Glutamatergic neuron (in vitro differentiated cells): Measurements from ENCODE around the gene LRRC3. TPM values are rescaled to one million over a fixed set of nuclear protein-coding genes. Genes with fewer than 3 reads are reported as not detected.

ENCODE experiments used
- DNase-seq: peaks from one replicate; pipeline ENCODE4 v3.0.0; 2022
- H3K27ac Mint-ChIP-seq: one replicate; pipeline ENCODE4 v1.8.0; 2020; ENCODE audit warnings: mild to moderate bottlenecking, mixed read lengths, inconsistent platforms; ENCODE audit not compliant: unreplicated experiment
- H3K27me3 Mint-ChIP-seq: one replicate; pipeline ENCODE4 v1.8.0; 2020; ENCODE audit warnings: mild to moderate bottlenecking, moderate library complexity, mixed read lengths, inconsistent platforms; ENCODE audit not compliant: unreplicated experiment
- H3K36me3 Mint-ChIP-seq: one replicate; pipeline ENCODE4 v1.8.0; 2020; ENCODE audit warnings: mild to moderate bottlenecking, mixed read lengths, inconsistent platforms; ENCODE audit not compliant: unreplicated experiment
- H3K4me1 Mint-ChIP-seq: one replicate; pipeline ENCODE4 v1.8.0; 2020; ENCODE audit warnings: mild to moderate bottlenecking, low read depth, mixed read lengths, inconsistent platforms; ENCODE audit not compliant: unreplicated experiment
- H3K4me3 Mint-ChIP-seq: one replicate; pipeline ENCODE4 v1.8.0; 2020; ENCODE audit warnings: mild to moderate bottlenecking, mixed read lengths, inconsistent platforms; ENCODE audit not compliant: unreplicated experiment
- H3K9me3 Mint-ChIP-seq: one replicate; pipeline ENCODE4 v1.8.0; 2020; ENCODE audit warnings: mild to moderate bottlenecking, moderate library complexity, mixed read lengths, inconsistent platforms; ENCODE audit not compliant: unreplicated experiment
- total RNA-seq: library from RNA; stranded (reverse); fragmentation: NEBNext Ultra II Directional; extraction: Animal tissue kit (Norgen Biotek cat#: 25700); gene quantifications from one replicate; pipeline ENCODE4 v1.2.1, GENCODE V29; 2021; ENCODE audit not compliant: unreplicated experiment
- TF ChIP-seq, protein P1 (sequence below): fragments of 200-600 bp; sonication (generic); IDR thresholded peaks from one replicate; pipeline ENCODE4 v1.5.0; 2021; ENCODE audit not compliant: partially characterized antibody, unreplicated experiment

LRRC3 gene
- total RNA-seq, 1 donor from 2014 or later = 5.8 TPM

DNA sequence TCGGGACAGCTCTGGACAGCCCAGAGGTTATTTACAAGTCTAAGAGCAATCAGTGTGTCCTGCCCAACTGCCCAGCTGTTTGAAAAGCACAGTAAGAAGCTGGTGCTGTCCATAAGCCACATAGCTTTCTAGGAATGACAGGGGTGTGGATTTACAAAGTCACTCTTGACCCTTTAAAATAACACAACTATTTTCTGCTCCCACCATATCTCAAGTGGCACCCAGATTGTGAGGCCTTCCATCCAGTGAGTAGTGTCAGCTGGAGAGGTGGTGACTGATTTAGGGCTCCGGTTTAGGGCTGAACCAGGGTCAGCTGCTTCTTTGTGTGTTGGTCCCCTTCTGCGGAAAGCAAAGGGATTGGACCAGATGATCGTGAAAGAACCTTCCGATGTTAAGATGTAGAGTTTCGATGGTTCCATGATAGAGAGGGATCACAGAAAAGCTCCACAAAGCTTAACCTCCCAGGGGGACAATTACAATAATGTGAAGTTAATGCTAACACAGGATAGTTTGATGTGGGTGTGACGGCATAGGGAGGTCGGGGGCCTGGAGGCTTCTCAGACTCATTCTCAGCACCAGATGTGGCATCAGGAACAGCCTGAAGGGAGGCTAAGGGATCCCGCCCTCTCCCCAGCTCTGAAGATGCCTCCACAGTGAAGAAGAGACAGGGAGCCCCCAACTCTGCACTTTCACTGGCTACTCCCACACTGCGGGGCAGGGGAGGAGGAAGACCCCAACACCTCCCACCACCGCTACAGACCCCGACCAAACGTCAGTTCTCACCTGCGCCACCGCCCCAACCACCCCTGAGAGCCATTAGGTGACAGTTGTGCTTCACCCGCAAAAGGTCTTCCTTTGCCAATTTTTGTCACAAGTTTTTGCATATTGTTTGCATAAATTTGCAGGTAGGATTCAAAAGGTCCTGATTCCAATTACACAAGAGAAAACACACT lies 40.6 kb downstream of the LRRC3 start:
- Mint-ChIP-seq H3K27ac (no peak overlapping the region), H3K27me3 (peaks cover 2% of the 10 kb centered on the region), H3K36me3 (peaks cover 25% of the 10 kb centered on the region), H3K4me3 (no peak overlapping the region), H3K4me1 (peaks cover 14% of the 10 kb centered on the region), H3K9me3 (peaks cover 9% of the 10 kb centered on the region)
- DNase-seq = no peak
- TF ChIP-seq, protein P1, sequence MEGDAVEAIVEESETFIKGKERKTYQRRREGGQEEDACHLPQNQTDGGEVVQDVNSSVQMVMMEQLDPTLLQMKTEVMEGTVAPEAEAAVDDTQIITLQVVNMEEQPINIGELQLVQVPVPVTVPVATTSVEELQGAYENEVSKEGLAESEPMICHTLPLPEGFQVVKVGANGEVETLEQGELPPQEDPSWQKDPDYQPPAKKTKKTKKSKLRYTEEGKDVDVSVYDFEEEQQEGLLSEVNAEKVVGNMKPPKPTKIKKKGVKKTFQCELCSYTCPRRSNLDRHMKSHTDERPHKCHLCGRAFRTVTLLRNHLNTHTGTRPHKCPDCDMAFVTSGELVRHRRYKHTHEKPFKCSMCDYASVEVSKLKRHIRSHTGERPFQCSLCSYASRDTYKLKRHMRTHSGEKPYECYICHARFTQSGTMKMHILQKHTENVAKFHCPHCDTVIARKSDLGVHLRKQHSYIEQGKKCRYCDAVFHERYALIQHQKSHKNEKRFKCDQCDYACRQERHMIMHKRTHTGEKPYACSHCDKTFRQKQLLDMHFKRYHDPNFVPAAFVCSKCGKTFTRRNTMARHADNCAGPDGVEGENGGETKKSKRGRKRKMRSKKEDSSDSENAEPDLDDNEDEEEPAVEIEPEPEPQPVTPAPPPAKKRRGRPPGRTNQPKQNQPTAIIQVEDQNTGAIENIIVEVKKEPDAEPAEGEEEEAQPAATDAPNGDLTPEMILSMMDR = no peak

DNA sequence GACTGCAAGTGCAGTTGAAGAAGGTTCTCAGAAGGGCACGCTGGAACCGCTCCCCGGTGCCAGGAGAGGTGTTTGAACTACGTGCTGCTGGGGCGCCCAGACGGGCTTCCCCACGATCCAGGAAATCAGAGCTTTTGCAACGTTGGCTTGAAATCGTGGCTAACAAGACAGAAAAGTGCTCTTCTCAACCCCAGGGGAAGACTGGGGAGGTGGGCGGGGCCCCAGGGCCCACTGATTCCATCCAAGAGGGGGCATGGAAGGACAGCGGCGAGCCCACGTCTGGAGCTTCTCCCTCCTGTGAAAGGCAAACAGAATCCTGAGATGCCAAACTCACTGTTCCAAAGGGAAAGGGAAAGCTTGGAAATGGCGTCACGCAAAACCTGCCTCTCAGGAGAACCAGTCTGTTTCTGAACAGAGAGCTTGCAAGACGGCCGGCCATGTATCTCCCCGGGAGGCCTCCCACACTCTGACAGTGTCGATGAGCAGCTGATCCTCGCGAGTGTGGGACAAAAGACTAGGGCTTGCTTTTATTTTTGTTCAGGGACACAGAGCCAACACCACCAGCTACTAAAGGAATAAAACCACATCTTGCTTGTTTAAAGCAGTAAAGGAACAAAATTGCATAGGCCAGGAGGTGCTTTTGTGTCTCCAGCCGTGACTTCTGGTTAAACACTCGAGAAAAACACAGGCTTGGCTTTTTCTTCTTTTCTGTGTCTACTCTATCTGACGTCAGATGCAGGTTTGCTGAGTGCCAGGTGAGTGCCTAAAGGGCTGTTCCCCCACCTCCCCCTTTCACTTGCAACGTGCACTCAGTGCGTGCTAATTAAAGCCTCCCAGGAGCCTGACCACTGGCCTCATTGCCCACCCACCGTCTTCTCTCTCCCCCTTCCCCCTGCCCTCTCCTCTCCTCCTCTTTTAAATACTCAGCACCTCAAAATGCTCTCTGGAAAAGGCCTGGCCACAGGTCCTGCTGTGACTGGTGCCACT lies 41.5 kb downstream of the LRRC3 start:
- DNase-seq = no peak
- Mint-ChIP-seq H3K4me1 (peaks cover 14% of the 10 kb centered on the region), H3K4me3 (no peak overlapping the region), H3K27ac (no peak overlapping the region), H3K9me3 (peaks cover 9% of the 10 kb centered on the region), H3K27me3 (peaks cover 2% of the 10 kb centered on the region), H3K36me3 (peaks cover 21% of the 10 kb centered on the region)
- TF ChIP-seq, protein P1 = no peak

DNA sequence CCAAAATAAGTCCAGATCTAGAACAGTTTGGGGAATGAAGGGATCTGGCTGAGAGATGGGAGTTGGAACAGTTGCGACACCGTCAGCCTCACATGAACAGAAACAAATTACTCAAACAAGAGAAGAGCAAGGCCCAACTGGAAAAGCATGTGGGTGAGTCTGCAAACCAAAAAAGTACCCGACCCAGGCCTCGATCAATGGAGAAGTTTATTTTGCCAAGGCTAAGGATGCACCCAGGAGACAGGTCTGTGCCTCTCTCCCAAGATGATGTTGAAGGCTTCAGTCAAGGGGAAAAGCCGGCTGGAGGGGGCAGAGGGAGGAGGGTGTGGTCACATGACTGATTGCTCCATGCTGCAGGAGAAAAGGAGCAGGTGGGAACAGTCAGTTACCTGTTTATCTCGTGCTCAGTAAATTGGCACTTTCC lies 42.4 kb downstream of the LRRC3 start:
- no peak overlapping the region for H3K27ac Mint-ChIP-seq
- DNase-seq = no peak
- H3K4me1 Mint-ChIP-seq = peaks cover 16% of the 10 kb centered on the region

DNA sequence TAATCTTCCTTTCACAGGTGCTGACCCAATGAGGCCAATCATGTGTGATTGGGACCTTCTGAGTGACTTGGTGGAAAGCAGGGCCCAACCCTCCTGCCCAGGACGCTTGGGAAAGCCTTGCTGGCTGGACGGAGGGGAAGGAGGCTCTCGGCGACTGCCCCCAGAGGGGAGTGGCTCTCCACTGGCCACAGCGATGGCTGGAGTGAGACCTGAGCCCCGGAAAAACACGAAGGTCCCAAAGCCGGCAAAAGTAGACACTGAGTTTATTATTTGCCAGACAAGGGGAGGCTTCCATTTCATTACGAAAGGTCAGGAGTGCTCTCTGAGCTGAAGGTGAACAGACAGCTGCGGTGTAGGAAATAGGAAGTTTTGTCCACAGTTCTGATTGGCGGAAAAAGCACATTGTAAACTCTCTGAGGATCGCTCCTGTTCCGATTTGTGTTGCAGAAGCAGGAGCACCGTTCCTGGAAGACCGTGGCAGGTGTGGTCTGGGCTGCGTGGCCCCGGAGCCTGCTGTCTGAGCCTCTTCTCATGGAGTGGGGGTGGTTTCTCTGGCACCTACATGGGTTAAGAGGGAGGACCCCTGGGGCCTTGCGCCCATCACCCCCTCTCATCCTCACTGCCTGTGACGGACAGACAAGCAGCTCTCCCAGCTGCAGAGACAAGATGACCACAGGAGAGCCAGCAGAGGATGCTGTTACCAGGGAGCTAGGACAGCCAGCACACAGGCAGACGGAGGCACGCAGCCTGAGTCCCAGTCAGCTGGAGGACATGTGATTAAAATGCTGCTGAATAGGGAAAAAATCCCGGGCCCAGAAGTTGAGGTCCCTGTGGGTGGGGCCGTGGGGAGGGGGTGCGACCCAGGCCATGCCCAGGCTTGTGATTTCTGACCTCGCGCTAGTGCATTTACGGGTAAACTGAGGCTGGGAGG lies 43.2 kb downstream of the LRRC3 start:
- TF ChIP-seq, protein P1 = no peak
- H3K4me1 Mint-ChIP-seq = peaks cover 16% of the 10 kb centered on the region
- no peak overlapping the region for H3K4me3 Mint-ChIP-seq
- H3K9me3 Mint-ChIP-seq = peaks cover 4% of the 10 kb centered on the region
- no peak for DNase-seq
- H3K36me3 Mint-ChIP-seq = peaks cover 6% of the 10 kb centered on the region
- peaks cover 2% of the 10 kb centered on the region for H3K27me3 Mint-ChIP-seq
- H3K27ac Mint-ChIP-seq = no peak overlapping the region

More for the DNA sequence above, 42.4 kb downstream of the LRRC3 start:
- TF ChIP-seq, protein P1 = no peak
- no peak overlapping the region for H3K4me3 Mint-ChIP-seq
- H3K9me3 Mint-ChIP-seq = peaks cover 4% of the 10 kb centered on the region
- H3K36me3 Mint-ChIP-seq = peaks cover 13% of the 10 kb centered on the region
- peaks cover 2% of the 10 kb centered on the region for H3K27me3 Mint-ChIP-seq
